MM.1S (cell line): ENCODE results near the gene CTDSP2.

Source experiments
- CTCF ChIP-seq: fragments of 300-600 bp; sonication (generic); IDR thresholded peaks from 2 replicates; pipeline ENCODE4 v1.5.1; 2016; ENCODE audit warnings: antibody characterized with exemption, low read length, mixed read lengths
- EZH2 ChIP-seq: fragments of 300-600 bp; sonication (generic); optimal IDR thresholded peaks from 2 replicates; pipeline ENCODE3; 2017; ENCODE audit warnings: low read depth, mild to moderate bottlenecking, antibody characterized with exemption, low read length, mixed read lengths
- EZH2phosphoT487 ChIP-seq: fragments of 300-600 bp; sonication (generic); IDR thresholded peaks from 2 replicates; pipeline ENCODE4 v1.6.1; 2018; ENCODE audit warnings: antibody characterized with exemption, low read length

- TF ChIP-seq CTCF (no peak), EZH2 (no peak), EZH2phosphoT487 (no peak)
Measured at GRCh38 chr12:57826400-57826799, 20.1 kb downstream of the CTDSP2 start.
